HG02623 (cell line): Measurements from ENCODE around the gene MAP3K3.

ENCODE experiments used
- ATAC-seq: cut with Tn5 transposase; IDR thresholded peaks from one replicate; pipeline ENCODE4 v1.9.1; 2021; ENCODE audit warnings: moderate library complexity; ENCODE audit not compliant: unreplicated experiment

MAP3K3 gene

DNA sequence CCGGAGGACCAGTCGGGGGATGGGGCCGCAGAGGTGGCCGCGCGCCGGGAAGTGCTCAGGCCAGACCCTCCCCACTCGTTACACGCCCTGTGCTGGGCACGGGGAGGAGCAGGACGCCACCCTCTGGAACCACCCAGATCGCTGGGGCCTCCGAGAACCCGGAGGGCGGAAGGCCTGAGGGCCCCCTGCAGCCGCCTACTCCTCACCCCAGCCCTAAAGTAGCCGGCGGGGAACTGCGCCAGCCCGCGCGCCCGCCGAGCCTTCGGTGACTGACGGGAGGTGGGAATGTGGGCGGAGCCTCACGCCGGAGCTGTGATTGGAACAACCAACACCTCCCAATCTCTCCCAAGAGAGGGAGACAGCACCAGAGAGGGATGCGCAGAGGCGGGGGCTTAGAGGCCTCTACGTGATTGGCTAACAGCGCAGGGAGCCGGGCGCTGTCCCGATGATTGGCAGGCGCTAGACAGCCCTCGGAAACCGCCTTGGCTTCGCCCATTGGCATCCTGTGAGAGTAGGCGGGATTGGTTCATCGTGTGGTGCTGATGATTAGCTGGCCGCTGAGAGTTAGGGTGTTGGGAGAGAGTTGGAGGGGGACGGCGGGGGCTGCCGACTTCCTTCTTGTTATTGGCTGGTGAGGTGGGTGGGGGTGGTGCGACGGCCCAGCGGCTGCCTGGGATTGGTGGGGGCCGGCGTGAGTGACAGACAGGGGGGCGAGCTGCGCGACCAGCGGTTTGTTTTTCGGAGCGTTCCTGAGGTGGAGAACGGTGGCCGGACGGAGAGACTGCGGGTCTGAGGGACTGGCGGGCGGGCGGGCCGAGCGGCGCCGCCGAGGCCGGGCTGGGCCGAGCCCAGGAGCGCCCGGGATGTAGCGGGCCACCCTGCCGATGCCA, at the start of gene MAP3K3:
Gene MAP3K3, plus strand, starts transcription at position 734 of the 890 bp plus-strand sequence. CDS start 343 bp downstream, outside the sequence.
- ATAC-seq, result peak; percentile 89

GRCh38 chr17:63573634-63574033, 48.6 kb upstream of the MAP3K3 start:
- no peak for ATAC-seq

GRCh38 chr17:63578027-63578768, 44.0 kb upstream of the MAP3K3 start:
- no peak for ATAC-seq

DNA sequence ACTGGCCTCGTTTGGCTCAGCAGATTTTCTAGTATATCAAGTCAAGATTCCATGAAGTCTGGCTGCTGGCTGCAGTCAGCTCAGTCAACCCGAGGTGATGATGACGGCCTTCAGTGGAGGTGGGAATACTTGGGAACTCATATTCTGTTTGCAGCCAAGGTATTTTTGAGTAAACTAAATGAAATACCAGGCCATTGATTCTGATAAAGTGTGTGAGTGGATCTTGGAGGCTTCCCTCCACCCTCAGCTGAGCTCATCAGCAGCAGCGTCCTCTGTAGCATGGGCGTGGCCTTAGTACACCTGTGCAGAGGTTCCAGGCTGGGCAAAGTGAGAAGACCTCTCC, 43.5 kb upstream of the MAP3K3 start:
- ATAC-seq, result no peak

DNA sequence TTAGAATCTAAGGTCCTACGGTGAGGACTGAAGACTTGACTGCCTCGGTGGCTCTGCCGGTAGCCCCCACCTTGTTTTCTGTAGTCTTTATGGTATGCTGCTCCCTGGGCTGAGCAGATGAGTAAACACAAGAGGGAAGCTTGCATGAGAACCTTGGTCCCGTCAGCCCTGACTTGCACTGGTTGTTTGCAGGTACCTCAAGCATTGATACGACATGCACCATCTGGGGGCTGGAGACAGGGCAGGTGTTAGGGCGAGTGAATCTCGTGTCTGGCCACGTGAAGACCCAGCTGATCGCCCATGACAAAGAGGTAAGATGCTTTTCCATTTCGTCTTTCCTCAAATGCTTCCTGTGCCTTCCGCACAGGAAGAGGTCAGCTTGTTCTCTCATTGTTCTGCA, 42.6 kb upstream of the MAP3K3 start:
- ATAC-seq, result no peak

- ATAC-seq, result no peak
Observed at GRCh38 chr17:63587770-63588169, 34.4 kb upstream of the MAP3K3 start.

GRCh38 chr17:63588797-63589196, 33.4 kb upstream of the MAP3K3 start:
- no peak for ATAC-seq

- no peak for ATAC-seq
Observed at GRCh38 chr17:63589646-63590045, 32.6 kb upstream of the MAP3K3 start.

DNA sequence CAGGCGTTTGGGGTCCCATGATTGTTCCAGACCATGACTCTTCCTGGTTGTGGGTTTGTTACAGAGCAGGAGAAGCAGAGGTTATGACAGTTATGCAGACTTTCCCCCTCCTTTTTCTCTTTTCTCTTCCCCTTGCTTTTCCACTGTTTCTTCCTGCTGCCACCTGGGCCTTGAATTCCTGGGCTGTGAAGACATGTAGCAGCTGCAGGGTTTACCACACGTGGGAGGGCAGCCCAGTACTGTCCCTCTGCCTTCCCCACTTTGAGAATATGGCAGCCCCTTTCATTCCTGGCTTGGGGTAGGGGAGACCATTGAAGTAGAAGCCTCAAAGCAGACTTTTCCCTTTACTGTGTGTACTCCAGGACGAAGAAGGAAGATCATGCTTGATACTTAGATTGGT, 29.4 kb upstream of the MAP3K3 start:
- ATAC-seq, result no peak

DNA sequence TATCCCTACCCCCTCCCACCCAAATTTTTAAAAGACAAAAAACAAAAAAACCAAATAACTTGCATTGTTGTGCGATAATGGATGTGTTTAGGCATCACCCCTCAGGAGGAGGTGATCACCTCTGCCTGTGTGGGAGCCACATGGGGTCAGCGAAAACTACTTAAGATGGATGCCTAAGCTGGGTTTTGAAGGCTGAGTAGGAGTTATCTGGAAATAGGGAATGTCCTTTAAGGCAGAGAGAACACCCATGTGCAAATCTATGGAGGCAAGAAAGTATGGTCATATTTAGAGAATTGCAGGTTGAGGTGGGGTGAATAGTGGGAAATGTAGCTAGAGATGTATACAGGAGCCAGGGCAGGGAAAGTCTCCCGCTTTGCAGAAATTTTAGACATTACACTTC, 27.1 kb upstream of the MAP3K3 start:
- ATAC-seq, result no peak

DNA sequence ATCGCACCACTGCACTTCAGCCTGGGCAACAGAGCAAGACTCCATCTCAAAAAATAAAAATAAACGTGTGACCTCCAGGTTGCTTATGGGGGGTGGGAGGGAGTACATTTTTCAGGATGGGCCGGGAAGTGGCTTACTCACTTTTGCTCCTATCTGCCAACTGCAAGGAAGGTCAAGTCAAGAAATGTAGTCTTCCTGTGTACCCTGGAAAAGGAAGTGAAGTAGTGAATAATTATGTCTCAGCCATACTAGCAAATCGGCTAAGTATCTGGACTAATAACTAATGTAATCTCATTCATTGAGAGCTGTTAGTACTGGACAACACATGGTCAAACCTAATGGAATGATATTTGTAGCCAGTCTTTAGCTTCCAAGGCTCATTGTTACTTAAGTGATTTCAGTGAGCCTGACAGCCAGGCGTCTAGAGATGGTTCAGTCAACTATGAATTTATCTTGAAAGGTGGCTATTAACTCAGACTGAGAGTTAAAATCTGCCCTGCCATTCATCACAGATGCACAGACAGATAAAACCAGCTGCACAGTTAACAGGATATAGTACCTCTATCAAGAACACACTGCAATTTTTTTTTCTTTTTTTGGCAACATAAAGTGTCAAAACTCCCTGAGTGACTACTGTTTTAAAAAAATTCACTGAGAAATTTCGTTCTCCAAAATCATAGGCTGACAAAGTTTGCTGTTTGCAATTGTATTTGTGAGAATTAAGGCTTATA, 25.2 kb upstream of the MAP3K3 start:
- no peak for ATAC-seq

GRCh38 chr17:63598281-63598680, 23.9 kb upstream of the MAP3K3 start:
- no peak for ATAC-seq

DNA sequence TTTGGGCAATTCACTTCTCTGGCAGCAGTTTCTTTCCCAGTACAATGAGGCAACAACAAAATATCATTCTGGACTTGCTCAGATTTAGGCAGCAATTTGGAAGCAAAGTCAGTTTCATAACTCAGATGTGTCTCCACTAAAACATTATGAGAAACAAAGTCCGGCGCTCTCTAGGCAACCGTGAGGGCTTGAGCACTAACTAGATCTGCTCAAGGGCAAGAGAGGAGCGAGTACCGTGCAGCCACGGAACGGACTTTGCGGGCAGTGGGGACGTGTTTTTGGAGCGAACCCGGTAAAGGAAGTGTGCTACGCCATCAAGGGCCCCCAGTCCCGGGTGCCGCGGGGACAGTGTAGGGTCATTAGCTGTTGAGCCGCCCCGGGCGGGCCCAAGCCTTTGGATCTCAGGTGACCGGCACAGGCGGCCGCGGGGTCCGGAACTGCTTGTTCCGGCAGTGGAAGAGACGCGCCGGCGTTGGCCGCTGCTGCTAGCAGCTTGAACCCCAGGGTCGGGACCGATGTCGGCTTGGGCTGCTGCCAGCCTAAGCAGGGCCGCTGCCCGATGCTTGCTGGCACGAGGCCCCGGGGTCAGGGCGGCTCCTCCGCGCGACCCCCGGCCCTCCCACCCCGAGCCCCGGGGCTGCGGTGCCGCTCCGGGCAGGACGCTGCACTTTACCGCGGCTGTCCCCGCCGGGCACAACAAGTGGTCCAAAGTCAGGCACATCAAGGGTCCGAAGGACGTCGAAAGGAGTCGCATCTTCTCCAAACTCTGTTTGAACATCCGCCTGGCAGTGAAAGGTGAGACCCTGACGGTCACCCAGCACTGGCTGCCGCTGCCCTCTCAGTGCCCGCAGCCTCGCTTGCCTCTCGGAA, 21.4 kb upstream of the MAP3K3 start, which contains the start of gene TACO1:
Gene TACO1, plus strand, starts transcription at position 327 of the 870 bp plus-strand sequence. Its CDS starts 189 bp downstream, at position 516.
- ATAC-seq, result peak; percentile 91

DNA sequence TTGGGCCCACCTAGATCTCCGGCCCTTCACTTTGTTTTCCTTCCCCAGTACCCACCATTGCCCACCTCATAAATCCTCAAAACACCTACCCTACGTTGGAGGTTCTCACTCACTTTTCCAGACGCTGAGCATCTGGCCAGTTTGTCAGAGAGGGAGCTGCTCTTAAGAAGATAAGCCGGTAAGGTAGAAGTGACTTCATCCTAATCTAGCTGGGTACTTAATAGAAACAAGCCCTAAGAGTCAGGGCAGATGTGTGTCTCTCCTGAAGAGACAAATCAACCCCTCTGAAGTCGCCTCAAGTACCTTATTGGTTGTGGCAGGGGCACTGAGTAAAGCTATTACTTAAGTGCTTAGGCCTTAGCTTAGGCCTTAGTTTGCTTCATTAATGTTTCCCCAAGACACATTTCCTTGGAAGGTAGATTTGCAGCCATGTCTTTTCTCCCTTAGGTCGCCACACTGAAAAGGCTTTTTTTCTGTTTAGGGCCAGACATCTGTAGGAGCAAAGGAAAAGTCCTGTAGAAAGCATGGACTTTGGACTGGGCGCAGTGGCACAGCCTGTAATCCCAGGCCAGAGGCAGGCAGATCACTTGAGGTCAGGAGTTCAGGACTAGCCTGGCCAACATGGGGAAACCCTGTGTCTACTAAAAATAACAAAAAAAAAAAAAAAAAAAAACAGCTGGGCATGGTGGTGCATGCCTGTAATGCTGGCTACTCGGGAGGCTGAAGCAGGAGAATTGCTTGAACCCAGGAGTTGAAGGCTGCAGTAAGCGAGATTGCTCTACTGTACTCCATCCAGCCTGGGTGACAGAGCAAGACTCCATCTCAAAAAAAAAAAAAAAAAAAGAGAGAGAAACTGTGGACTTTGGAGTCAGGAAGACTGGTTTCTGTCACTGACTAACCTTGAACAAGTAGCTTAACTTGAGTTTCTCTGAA, 20.5 kb upstream of the MAP3K3 start:
- no peak for ATAC-seq

- ATAC-seq, result no peak
Observed at GRCh38 chr17:63609816-63610573, 12.2 kb upstream of the MAP3K3 start.

DNA sequence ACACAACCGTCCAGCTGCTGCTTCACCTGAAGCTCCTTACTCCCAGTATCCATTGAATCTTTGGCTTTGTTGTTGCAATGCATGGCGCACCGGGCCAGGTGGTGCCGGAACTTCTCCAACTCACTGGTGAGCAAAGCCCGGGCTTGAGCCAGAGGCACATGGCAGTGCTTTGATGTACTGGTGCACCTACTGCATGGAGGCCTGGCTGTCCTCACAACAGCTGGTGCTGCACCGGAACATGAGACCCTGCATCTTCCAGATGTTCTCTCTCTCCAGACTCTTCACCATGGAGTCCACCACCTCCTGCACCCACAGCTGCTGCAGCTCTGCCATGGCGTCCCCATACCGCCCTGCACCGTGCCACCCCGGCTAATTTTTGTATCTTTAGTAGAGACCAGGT, 11.4 kb upstream of the MAP3K3 start:
- no peak for ATAC-seq

- no peak for ATAC-seq
Observed at GRCh38 chr17:63611354-63611753, 10.9 kb upstream of the MAP3K3 start.

- ATAC-seq, result no peak
Observed at GRCh38 chr17:63613663-63614062, 8.6 kb upstream of the MAP3K3 start.

- ATAC-seq, result no peak
Observed at GRCh38 chr17:63621229-63621683, 961 bp upstream of the MAP3K3 start.
